K562 (cell line): ENCODE measurements around the gene ANKRD11. TPM values are rescaled to one million over a fixed set of nuclear protein-coding genes. Genes with fewer than 3 reads are reported as not detected.

Source experiments
- ATAC-seq: fragments of 200-7000 bp; cut with Tn5 transposase; 3 replicates; pipeline ENCODE4 v1.9.1; 2020; ENCODE audit warnings: moderate library complexity
- BruUV-seq: library from RNA; stranded (reverse); fragments of 400-500 nt; replicated peaks from 2 replicates; lab custom pipeline; 2021; lab: Mats Ljungman, UMichigan
- CTCF ChIA-PET: fragments of 300-600 bp; formaldehyde crosslinking; extraction: SDS; loops from one replicate; lab custom pipeline; 2021; ENCODE audit warnings: low intra/inter-chr PET ratio; lab: Yijun Ruan, JAX
- POLR2A ChIA-PET: fragments of 300-600, 350-650 bp; sonication (Branson Sonifier 250); formaldehyde crosslinking; extraction: SDS; loops from one replicate; lab custom pipeline; 2021; ENCODE audit warnings: antibody characterized with exemption, inconsistent platforms; lab: Yijun Ruan, JAX
- DNase-seq, 4 experiments: peaks; one replicate each; pipeline versions ENCODE4 v3.0.0 to v3.0.0-alpha.2; 2011 to 2018; ENCODE audit warnings: low spot score in 3 of 4, mixed read lengths in 3 of 4; ENCODE audit errors: extremely low read depth in 1 of 4
- FAIRE-seq: peaks from 2 replicates; lab custom pipeline; 2011; peaks lifted over from hg19 to GRCh38; lab: Jason Lieb, UNC
- H2AFZ ChIP-seq: 2 replicates; pipeline ENCODE4 v1.6.0; 2011; ENCODE audit warnings: low read depth, low read length, control low read depth, inconsistent platforms
- H3K27ac ChIP-seq: fragments of 200-600 bp; 3 replicates; pipeline ENCODE4 v1.8.0; 2011; ENCODE audit warnings: low read depth, mild to moderate bottlenecking, control low read depth, inconsistent platforms, low read length, moderate library complexity, mixed read lengths; ENCODE audit errors: extremely low read depth
- H3K27me3 ChIP-seq, 2 experiments: fragments of 300-600 bp in 1 of 2; 2 replicates in 1 of 2; 3 replicates in 1 of 2; pipeline versions ENCODE4 v1.6.0 to v1.8.0; 2011; ENCODE audit warnings: inconsistent platforms in 2 of 2, low read length in 2 of 2, mild to moderate bottlenecking in 1 of 2, mixed read lengths in 1 of 2, moderate library complexity in 1 of 2; ENCODE audit not compliant: control insufficient read depth in 2 of 2, insufficient read depth in 2 of 2
- H3K36me3 ChIP-seq: fragments of 300-600 bp; 3 replicates; pipeline ENCODE4 v1.8.0; 2011; ENCODE audit warnings: mild to moderate bottlenecking, low read length, inconsistent platforms; ENCODE audit not compliant: control insufficient read depth, insufficient read depth
- H3K4me1 ChIP-seq, 2 experiments: fragments of 200-600 bp in 1 of 2; replicated peaks in 1 of 2; 2 replicates in 1 of 2; 3 replicates in 1 of 2; pipeline versions ENCODE4 v1.5.1 to v1.8.0; 2011; ENCODE audit warnings: inconsistent platforms in 2 of 2, low read length in 2 of 2, mild to moderate bottlenecking in 1 of 2, mixed read lengths in 1 of 2, moderate library complexity in 1 of 2; ENCODE audit not compliant: control insufficient read depth in 2 of 2, insufficient read depth in 2 of 2
- H3K4me2 ChIP-seq: 2 replicates; pipeline ENCODE4 v1.6.1; 2011; ENCODE audit warnings: low read length, control low read depth, inconsistent platforms, mixed read lengths; ENCODE audit not compliant: insufficient read depth
- H3K4me3 ChIP-seq: fragments of 200-600 bp; sonication (generic), shearing (Covaris generic); 2 replicates; pipeline ENCODE4 v1.5.1; 2016; ENCODE audit warnings: control low read depth, inconsistent platforms
- H3K79me2 ChIP-seq: fragments of 200-600 bp; 3 replicates; pipeline ENCODE4 v1.8.0; 2011; ENCODE audit warnings: low read length, inconsistent platforms; ENCODE audit not compliant: control insufficient read depth, insufficient read depth
- H3K9ac ChIP-seq, 2 experiments: 2 replicates each; pipeline versions ENCODE4 v1.6.0 to v1.6.1; 2011; ENCODE audit warnings: low read depth in 2 of 2, low read length in 2 of 2, control low read depth in 1 of 2, inconsistent platforms in 1 of 2, mild to moderate bottlenecking in 1 of 2, mixed read lengths in 1 of 2; ENCODE audit not compliant: insufficient read depth in 1 of 2
- H3K9me1 ChIP-seq: one replicate; pipeline ENCODE4 v1.6.0; 2011; ENCODE audit warnings: inconsistent platforms, mild to moderate bottlenecking, low read length, moderate library complexity; ENCODE audit not compliant: control insufficient read depth, insufficient read depth
- H3K9me3 ChIP-seq: replicated peaks from 2 replicates; pipeline ENCODE4 v1.5.1; 2011; ENCODE audit warnings: low read depth, low read length, inconsistent platforms; ENCODE audit not compliant: control insufficient read depth, insufficient read depth
- H4K20me1 ChIP-seq: replicated peaks from 2 replicates; pipeline ENCODE4 v1.6.1; 2011; ENCODE audit warnings: low read length, inconsistent platforms, mixed read lengths; ENCODE audit not compliant: control insufficient read depth, insufficient read depth
- E2F6 ChIP-seq, 2 experiments: IDR thresholded peaks; 2 replicates each; pipeline ENCODE4 v1.6.1; 2011; ENCODE audit warnings: borderline replicate concordance in 1 of 2, control low read depth in 1 of 2, low read depth in 1 of 2, low read length in 1 of 2, mild to moderate bottlenecking in 1 of 2, mixed read lengths in 1 of 2, moderate library complexity in 1 of 2; ENCODE audit not compliant: insufficient read depth in 1 of 2, insufficient read length in 1 of 2, poor library complexity in 1 of 2, severe bottlenecking in 1 of 2; ENCODE audit errors: extremely low read depth in 1 of 2
- POLR2G ChIP-seq: fragments of 200-400 bp; formaldehyde crosslinking; IDR thresholded peaks from 2 replicates; pipeline ENCODE4 v1.6.1; 2017; ENCODE audit warnings: low read depth, mild to moderate bottlenecking, antibody characterized with exemption, low read length, moderate library complexity
- RBM22 ChIP-seq: fragments of 200-400 bp; formaldehyde crosslinking; IDR thresholded peaks from 2 replicates; pipeline ENCODE4 v1.6.1; 2018; ENCODE audit warnings: low read length, low read depth; ENCODE audit not compliant: poor library complexity, severe bottlenecking
- TRIM24 ChIP-seq, 2 experiments: fragments of 450-650 bp; IDR thresholded peaks; 2 replicates each; pipeline ENCODE4 v1.6.1; 2016
- ZBTB33 ChIP-seq: sonication (generic); formaldehyde crosslinking; IDR thresholded peaks from 2 replicates; pipeline ENCODE4 v1.8.1; 2023; ENCODE audit warnings: mild to moderate bottlenecking, missing genetic modification reagents
- WGBS: fragments of 100-300 bp; shearing (Covaris generic); methylation state at CpG from one replicate; pipeline ENCODE4 v1.1.6; 2016; ENCODE audit warnings: low coverage, mixed read lengths; ENCODE audit not compliant: insufficient coverage; ENCODE audit errors: missing lambda C conversion rate; 5-methylcytosine and 5-hydroxymethylcytosine counted together
- in situ Hi-C: fragments of 300-500 bp; cut with MboI; formaldehyde crosslinking; loops from 4 replicates; pipeline ENCODE4 v1.15.0; 2018; ENCODE audit warnings: inconsistent platforms, mixed read lengths
- intact Hi-C: fragments of 100-400 bp; cut with micrococcal nuclease; formaldehyde crosslinking; loops from 2 replicates; pipeline ENCODE4 v1.14.2; 2022
- polyA plus RNA-seq, 8 experiments: library from polyadenylated mRNA; depleted of rRNA in 4 of 8; stranded (reverse) in 5 of 8; unstranded in 3 of 8; fragments of >200 nt; fragmentation: Nextera tagmentation in 2 of 8; fragmentation: Illumina TruSeq in 1 of 8; extraction: Ambion mirVana in 2 of 8; extraction: Trizol in 1 of 8; gene quantifications; 2 replicates each; pipeline versions ENCODE4 v1.2.1 to v1.2.3, GENCODE V29; 2011 to 2014; ENCODE audit warnings: inconsistent platforms in 1 of 8, missing spikeins in 1 of 8
- total RNA-seq, 7 experiments: library from RNA; depleted of rRNA in 6 of 7; stranded (reverse); fragments of >200 nt in 6 of 7; fragmentation: Illumina TruSeq in 2 of 7; extraction: Trizol in 2 of 7; gene quantifications; 2 replicates each; pipeline versions ENCODE4 v1.2.1 to v1.2.3, GENCODE V29; 2011 to 2021; ENCODE audit warnings: low replicate concordance in 1 of 7
- TF ChIP-seq, protein P1 (sequence below): fragments of 450-650 bp; IDR thresholded peaks from 2 replicates; pipeline ENCODE4 v1.6.1; 2017; ENCODE audit warnings: antibody characterized with exemption, mild to moderate bottlenecking

Gene ANKRD11
- total and polyA plus RNA-seq, 9 of the 15 experiments (the other 6 are each of a cell fraction or from before 2014, with no cell fraction given): 4.7 to 126 (median 31.7) TPM

GRCh38 chr16:89281829-89282228 lies 208.5 kb downstream of the ANKRD11 start:
- intact Hi-C loops (no loop called here), in situ Hi-C loops (no loop called here)
- ATAC-seq: no peak
- Histone ChIP-seq H4K20me1 (no peaks in the 10 kb centered on the region), H3K36me3 (peaks cover 90% of the 10 kb centered on the region), H3K27ac (no peak overlapping the region), H3K27me3 (no peaks in the 10 kb centered on the region), H3K4me1 (peaks cover 0 to 13% of the 10 kb centered on the region in 2 experiments; a peak in 1 of 5 replicates), H3K4me3 (no peak overlapping the region), H3K9me3 (peaks cover 16% of the 10 kb centered on the region), H3K4me2 (no peak overlapping the region), H3K9me1 (no peaks in the 10 kb centered on the region)
- no peak for FAIRE-seq
- WGBS: 94% methylated on average over 11 of the region's 20 CpGs
- CTCF ChIA-PET: no interaction called here
- no peak for DNase-seq
- no TSS peak for BruUV-seq
- TF ChIP-seq RBM22: peak; percentile 51
- TF ChIP-seq TRIM24 (IDR thresholded peaks at IDR 0.05): no peak
- TF ChIP-seq E2F6 (IDR thresholded peaks at IDR 0.05; ENCODE audit: borderline replicate concordance in 1 of 2, extremely low read depth in 1 of 2, insufficient read depth in 1 of 2, insufficient read length in 1 of 2, low read depth in 1 of 2, low read length in 1 of 2, poor library complexity in 1 of 2, severe bottlenecking in 1 of 2): peak in 1 of 2 experiments; percentile 15
- peak; percentile 43 for TF ChIP-seq ZBTB33 (CRISPR knock-in tag)
- TF ChIP-seq, protein P1, sequence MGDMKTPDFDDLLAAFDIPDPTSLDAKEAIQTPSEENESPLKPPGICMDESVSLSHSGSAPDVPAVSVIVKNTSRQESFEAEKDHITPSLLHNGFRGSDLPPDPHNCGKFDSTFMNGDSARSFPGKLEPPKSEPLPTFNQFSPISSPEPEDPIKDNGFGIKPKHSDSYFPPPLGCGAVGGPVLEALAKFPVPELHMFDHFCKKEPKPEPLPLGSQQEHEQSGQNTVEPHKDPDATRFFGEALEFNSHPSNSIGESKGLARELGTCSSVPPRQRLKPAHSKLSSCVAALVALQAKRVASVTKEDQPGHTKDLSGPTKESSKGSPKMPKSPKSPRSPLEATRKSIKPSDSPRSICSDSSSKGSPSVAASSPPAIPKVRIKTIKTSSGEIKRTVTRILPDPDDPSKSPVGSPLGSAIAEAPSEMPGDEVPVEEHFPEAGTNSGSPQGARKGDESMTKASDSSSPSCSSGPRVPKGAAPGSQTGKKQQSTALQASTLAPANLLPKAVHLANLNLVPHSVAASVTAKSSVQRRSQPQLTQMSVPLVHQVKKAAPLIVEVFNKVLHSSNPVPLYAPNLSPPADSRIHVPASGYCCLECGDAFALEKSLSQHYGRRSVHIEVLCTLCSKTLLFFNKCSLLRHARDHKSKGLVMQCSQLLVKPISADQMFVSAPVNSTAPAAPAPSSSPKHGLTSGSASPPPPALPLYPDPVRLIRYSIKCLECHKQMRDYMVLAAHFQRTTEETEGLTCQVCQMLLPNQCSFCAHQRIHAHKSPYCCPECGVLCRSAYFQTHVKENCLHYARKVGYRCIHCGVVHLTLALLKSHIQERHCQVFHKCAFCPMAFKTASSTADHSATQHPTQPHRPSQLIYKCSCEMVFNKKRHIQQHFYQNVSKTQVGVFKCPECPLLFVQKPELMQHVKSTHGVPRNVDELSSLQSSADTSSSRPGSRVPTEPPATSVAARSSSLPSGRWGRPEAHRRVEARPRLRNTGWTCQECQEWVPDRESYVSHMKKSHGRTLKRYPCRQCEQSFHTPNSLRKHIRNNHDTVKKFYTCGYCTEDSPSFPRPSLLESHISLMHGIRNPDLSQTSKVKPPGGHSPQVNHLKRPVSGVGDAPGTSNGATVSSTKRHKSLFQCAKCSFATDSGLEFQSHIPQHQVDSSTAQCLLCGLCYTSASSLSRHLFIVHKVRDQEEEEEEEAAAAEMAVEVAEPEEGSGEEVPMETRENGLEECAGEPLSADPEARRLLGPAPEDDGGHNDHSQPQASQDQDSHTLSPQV: no peak
- peak; percentile 18; the same call in 1 of the 2 replicates for TF ChIP-seq POLR2G
- TF ChIP-seq, all 486 proteins: peak for 4
- no peak overlapping the region for H3K9ac ChIP-seq
- POLR2A ChIA-PET: interaction anchor here (0.6 to 1.0 kb wide), 4 partner anchors 15 to 84 kb away, joined by 3 read pairs; no protein-coding TSS in a partner anchor
- no peak overlapping the region for H2AFZ ChIP-seq
- no peaks in the 10 kb centered on the region for H3K79me2 ChIP-seq
